ENCODE measurements around the gene PRR33.

- TF ChIP-seq EZH2phosphoT487 (IDR thresholded peaks at IDR 0.05; ENCODE audit: borderline replicate concordance) = no peak
- TF ChIP-seq, protein P1, sequence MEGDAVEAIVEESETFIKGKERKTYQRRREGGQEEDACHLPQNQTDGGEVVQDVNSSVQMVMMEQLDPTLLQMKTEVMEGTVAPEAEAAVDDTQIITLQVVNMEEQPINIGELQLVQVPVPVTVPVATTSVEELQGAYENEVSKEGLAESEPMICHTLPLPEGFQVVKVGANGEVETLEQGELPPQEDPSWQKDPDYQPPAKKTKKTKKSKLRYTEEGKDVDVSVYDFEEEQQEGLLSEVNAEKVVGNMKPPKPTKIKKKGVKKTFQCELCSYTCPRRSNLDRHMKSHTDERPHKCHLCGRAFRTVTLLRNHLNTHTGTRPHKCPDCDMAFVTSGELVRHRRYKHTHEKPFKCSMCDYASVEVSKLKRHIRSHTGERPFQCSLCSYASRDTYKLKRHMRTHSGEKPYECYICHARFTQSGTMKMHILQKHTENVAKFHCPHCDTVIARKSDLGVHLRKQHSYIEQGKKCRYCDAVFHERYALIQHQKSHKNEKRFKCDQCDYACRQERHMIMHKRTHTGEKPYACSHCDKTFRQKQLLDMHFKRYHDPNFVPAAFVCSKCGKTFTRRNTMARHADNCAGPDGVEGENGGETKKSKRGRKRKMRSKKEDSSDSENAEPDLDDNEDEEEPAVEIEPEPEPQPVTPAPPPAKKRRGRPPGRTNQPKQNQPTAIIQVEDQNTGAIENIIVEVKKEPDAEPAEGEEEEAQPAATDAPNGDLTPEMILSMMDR (conservative IDR thresholded peaks at IDR 0.05; ENCODE audit: low read length) = no peak
These were observed 29.3 kb upstream of the PRR33 start for GRCh38 chr11:1920909-1921573.
